Measurements from ENCODE around the gene KCNH8.

The KCNH8 gene

GRCh38 chr3:19147905-19148767 is at the start of gene KCNH8:
Gene KCNH8, plus strand, starts transcription at chr3:19148510. Its CDS starts 210 bp downstream, at chr3:19148720.
- peak; percentile 96 for DNase-seq (ENCODE audit: low spot score)

GRCh38 chr3:19102654-19103290 is 45.5 kb upstream of the KCNH8 start:
- peak; percentile 11 for DNase-seq (ENCODE audit: low spot score)

- DNase-seq (ENCODE audit: low spot score) = no peak
These were observed 44.8 kb upstream of the KCNH8 start for GRCh38 chr3:19103510-19103909.

GRCh38 chr3:19104459-19104858 is 43.9 kb upstream of the KCNH8 start:
- no peak for DNase-seq (ENCODE audit: low spot score)

GRCh38 chr3:19105826-19106225 is 42.5 kb upstream of the KCNH8 start:
- DNase-seq (ENCODE audit: low spot score) = no peak

- DNase-seq (ENCODE audit: low spot score) = no peak
These were observed 42.0 kb upstream of the KCNH8 start for GRCh38 chr3:19106307-19106706.

- no peak for DNase-seq (ENCODE audit: low spot score)
These were observed 40.6 kb upstream of the KCNH8 start for GRCh38 chr3:19107719-19108118.

- DNase-seq (ENCODE audit: low spot score) = no peak
These were observed 37.9 kb upstream of the KCNH8 start for GRCh38 chr3:19110335-19110895.

- DNase-seq (ENCODE audit: low spot score) = no peak
These were observed 33.8 kb upstream of the KCNH8 start for GRCh38 chr3:19114461-19114860.

- no peak for DNase-seq (ENCODE audit: low spot score)
These were observed 32.1 kb upstream of the KCNH8 start for GRCh38 chr3:19116239-19116638.

GRCh38 chr3:19124752-19125151 is 23.6 kb upstream of the KCNH8 start:
- no peak for DNase-seq (ENCODE audit: low spot score)

GRCh38 chr3:19139863-19140262 is 8.4 kb upstream of the KCNH8 start:
- DNase-seq (ENCODE audit: low spot score) = no peak

GRCh38 chr3:19146685-19147650 is 1.3 kb upstream of the KCNH8 start:
- DNase-seq (ENCODE audit: low spot score) = peak; percentile 94

GRCh38 chr3:19148768-19149091 is 420 bp downstream of the KCNH8 start:
- peak; percentile 23 for DNase-seq (ENCODE audit: low spot score)

GRCh38 chr3:19149368-19149767 is 1.1 kb downstream of the KCNH8 start:
- DNase-seq (ENCODE audit: low spot score) = peak; percentile 56

- DNase-seq (ENCODE audit: low spot score) = no peak
These were observed 2.9 kb downstream of the KCNH8 start for GRCh38 chr3:19151171-19151570.

- no peak for DNase-seq (ENCODE audit: low spot score)
These were observed 6.5 kb downstream of the KCNH8 start for GRCh38 chr3:19154693-19155250.

GRCh38 chr3:19155375-19155774 is 7.1 kb downstream of the KCNH8 start:
- DNase-seq (ENCODE audit: low spot score) = no peak

GRCh38 chr3:19159966-19160635 is 11.8 kb downstream of the KCNH8 start:
- no peak for DNase-seq (ENCODE audit: low spot score)

GRCh38 chr3:19165654-19166053 is 17.3 kb downstream of the KCNH8 start:
- DNase-seq (ENCODE audit: low spot score) = no peak

GRCh38 chr3:19171794-19172193 is 23.5 kb downstream of the KCNH8 start:
- DNase-seq (ENCODE audit: low spot score) = no peak

Data from SW480 (cell line).